Suprapubic skin (tissue), 4 donors: ENCODE results near the gene DCAF15. TPM values are rescaled to one million over a fixed set of nuclear protein-coding genes. Genes with fewer than 3 reads are reported as not detected.

Experiments
- DNase-seq, 2 donors: peaks; one replicate each; pipeline ENCODE4 v3.0.0-alpha.2; 2019; ENCODE audit warnings: low spot score in 2 of 2
- H3K27ac ChIP-seq: fragments of 200-600 bp; sonication (generic); one replicate; pipeline ENCODE4 v1.5.1; 2019
- H3K27me3 ChIP-seq: fragments of 200-600 bp; sonication (generic); one replicate; pipeline ENCODE4 v1.5.1; 2019
- H3K36me3 ChIP-seq: fragments of 200-600 bp; sonication (generic); one replicate; pipeline ENCODE4 v1.5.1; 2019
- H3K4me1 ChIP-seq: fragments of 200-600 bp; sonication (generic); one replicate; pipeline ENCODE4 v1.5.1; 2019
- H3K4me3 ChIP-seq: fragments of 200-600 bp; sonication (generic); one replicate; pipeline ENCODE4 v1.5.1; 2019; ENCODE audit warnings: mild to moderate bottlenecking
- H3K9me3 ChIP-seq: fragments of 200-600 bp; sonication (generic); one replicate; pipeline ENCODE4 v1.5.1; 2019
- EP300 ChIP-seq: sonication (generic); formaldehyde crosslinking; IDR thresholded peaks from one replicate; pipeline ENCODE4 v1.6.1; 2017; ENCODE audit warnings: antibody characterized with exemption
- POLR2A ChIP-seq, 2 donors: fragments of 450-650 bp; IDR thresholded peaks; one replicate each; pipeline ENCODE4 v1.6.1; 2017; ENCODE audit warnings: antibody characterized with exemption in 2 of 2, mild to moderate bottlenecking in 2 of 2, moderate library complexity in 2 of 2
- POLR2AphosphoS5 ChIP-seq, 3 donors: sonication (generic); formaldehyde crosslinking; IDR thresholded peaks; one replicate each; pipeline ENCODE4 v1.6.1; 2017; ENCODE audit warnings: antibody characterized with exemption in 3 of 3
- WGBS: methylation state at CpG from one replicate; pipeline ENCODE4 v1.1.5; 2018; 5-methylcytosine and 5-hydroxymethylcytosine counted together
- total RNA-seq, 4 donors: library from RNA; depleted of rRNA; stranded (reverse); fragments of >200 nt; gene quantifications; one replicate each; pipeline ENCODE4 v1.1.0, GENCODE V29; 2016
- TF ChIP-seq, protein P1 (sequence below), 2 donors: fragments of 200-600 bp in 1 of 2; fragments of 450-650 bp in 1 of 2; sonication (generic) in 1 of 2; IDR thresholded peaks; one replicate each; pipeline ENCODE4 v1.5.1; 2016 to 2019; ENCODE audit warnings: antibody characterized with exemption in 2 of 2, mild to moderate bottlenecking in 1 of 2, moderate library complexity in 1 of 2

The DCAF15 gene, protein sequence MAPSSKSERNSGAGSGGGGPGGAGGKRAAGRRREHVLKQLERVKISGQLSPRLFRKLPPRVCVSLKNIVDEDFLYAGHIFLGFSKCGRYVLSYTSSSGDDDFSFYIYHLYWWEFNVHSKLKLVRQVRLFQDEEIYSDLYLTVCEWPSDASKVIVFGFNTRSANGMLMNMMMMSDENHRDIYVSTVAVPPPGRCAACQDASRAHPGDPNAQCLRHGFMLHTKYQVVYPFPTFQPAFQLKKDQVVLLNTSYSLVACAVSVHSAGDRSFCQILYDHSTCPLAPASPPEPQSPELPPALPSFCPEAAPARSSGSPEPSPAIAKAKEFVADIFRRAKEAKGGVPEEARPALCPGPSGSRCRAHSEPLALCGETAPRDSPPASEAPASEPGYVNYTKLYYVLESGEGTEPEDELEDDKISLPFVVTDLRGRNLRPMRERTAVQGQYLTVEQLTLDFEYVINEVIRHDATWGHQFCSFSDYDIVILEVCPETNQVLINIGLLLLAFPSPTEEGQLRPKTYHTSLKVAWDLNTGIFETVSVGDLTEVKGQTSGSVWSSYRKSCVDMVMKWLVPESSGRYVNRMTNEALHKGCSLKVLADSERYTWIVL
- 10 to 100 TPM; 38.3 to 52.3 (median 46.2) TPM for total RNA-seq

DNA sequence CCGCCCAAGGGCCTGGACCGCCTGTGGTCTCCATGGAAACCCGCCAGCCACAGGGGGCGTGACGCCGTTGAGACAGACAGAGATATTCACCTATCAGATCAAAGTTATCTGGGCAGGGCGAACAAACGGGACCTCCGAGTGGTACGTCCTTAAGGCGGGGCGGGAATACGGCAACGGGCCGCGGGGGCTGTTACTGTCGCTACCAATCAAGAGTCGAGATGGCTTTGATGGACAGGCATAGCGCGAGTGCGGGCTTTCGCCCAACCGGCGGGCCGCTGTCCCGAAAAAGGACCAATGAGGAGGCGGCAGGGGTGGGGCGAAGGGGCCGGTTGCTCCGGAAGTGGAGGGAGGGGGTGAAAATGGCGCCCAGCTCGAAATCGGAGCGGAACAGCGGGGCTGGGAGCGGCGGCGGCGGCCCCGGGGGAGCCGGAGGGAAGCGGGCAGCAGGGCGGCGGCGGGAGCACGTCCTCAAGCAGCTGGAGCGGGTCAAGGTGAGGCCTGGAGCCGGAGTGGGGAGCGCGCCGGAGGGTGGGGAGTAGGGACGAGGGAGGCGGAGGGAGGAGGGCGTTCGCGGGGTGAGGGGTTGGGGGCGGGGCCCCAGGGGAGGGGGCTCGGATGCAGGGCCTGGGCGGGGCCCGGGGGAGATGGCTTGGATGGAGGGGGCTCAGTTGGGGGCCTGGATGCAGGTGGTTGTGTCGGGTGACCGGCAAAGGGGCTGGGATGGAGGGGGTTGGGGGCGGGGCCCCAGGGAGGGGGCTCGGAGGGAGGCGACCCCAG lies at the start of gene DCAF15:
Gene DCAF15 (plus strand): TSS at position 356 of the 777 bp plus-strand sequence. CDS start 4 bp downstream, at position 360.
- no peak for TF ChIP-seq EP300
- TF ChIP-seq POLR2AphosphoS5 (IDR thresholded peaks at IDR 0.05), result peak in 1 of 3 donors; percentile 75
- Histone ChIP-seq H3K27ac (peak within 1 kb of the TSS; percentile 90), H3K4me1 (peaks cover 27% of the 10 kb centered on the region), H3K27me3 (no peaks in the 10 kb centered on the region), H3K36me3 (peaks cover 26% of the 10 kb centered on the region), H3K4me3 (peak within 1 kb of the TSS; percentile 83), H3K9me3 (no peaks in the 10 kb centered on the region)
- DNase-seq, result peak; percentile 99 to 100
- whole genome bisulfite sequencing, result under 1% methylated on average over 22 of the region's 65 CpGs

DNA sequence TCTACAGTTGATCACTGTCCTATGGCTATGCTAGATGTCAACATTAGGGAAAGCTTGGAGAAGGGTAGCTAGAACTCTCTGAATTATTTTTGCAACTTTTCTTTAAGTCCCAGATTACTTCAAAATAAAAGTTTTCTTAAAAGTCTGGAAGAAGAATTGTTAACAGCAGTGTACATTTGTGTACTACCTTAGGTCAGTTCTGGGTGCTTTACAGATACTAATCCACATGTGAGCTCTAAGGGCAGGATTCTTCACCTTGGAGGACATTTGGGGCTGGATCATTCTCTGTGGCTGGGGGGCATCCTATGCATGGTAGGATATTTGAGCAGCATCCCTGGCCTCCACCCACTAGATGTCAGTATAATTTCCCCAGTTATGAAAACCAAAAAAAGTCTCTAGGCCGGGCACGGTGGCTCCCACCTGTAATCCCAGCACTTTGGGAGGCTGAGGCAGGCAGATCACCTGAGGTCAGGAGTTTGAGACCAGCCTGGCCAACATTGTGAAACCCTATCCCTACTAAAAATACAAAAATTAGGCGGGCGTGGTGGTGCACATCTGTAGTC lies 49.2 kb upstream of the DCAF15 start:
- no peaks in the 10 kb centered on the region for H3K27me3 ChIP-seq
- no peaks in the 10 kb centered on the region for H3K36me3 ChIP-seq
- no peak for TF ChIP-seq POLR2A (IDR thresholded peaks at IDR 0.05)
- TF ChIP-seq, protein P1, sequence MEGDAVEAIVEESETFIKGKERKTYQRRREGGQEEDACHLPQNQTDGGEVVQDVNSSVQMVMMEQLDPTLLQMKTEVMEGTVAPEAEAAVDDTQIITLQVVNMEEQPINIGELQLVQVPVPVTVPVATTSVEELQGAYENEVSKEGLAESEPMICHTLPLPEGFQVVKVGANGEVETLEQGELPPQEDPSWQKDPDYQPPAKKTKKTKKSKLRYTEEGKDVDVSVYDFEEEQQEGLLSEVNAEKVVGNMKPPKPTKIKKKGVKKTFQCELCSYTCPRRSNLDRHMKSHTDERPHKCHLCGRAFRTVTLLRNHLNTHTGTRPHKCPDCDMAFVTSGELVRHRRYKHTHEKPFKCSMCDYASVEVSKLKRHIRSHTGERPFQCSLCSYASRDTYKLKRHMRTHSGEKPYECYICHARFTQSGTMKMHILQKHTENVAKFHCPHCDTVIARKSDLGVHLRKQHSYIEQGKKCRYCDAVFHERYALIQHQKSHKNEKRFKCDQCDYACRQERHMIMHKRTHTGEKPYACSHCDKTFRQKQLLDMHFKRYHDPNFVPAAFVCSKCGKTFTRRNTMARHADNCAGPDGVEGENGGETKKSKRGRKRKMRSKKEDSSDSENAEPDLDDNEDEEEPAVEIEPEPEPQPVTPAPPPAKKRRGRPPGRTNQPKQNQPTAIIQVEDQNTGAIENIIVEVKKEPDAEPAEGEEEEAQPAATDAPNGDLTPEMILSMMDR (IDR thresholded peaks at IDR 0.05), result peak in 1 of 2 donors; percentile 15
- WGBS, result 90% methylated on average over 4 of the region's 4 CpGs
- H3K4me3 ChIP-seq, result no peak overlapping the region
- no peak overlapping the region for H3K27ac ChIP-seq
- DNase-seq, result no peak
- H3K9me3 ChIP-seq, result no peaks in the 10 kb centered on the region
- peaks cover 17% of the 10 kb centered on the region for H3K4me1 ChIP-seq

DNA sequence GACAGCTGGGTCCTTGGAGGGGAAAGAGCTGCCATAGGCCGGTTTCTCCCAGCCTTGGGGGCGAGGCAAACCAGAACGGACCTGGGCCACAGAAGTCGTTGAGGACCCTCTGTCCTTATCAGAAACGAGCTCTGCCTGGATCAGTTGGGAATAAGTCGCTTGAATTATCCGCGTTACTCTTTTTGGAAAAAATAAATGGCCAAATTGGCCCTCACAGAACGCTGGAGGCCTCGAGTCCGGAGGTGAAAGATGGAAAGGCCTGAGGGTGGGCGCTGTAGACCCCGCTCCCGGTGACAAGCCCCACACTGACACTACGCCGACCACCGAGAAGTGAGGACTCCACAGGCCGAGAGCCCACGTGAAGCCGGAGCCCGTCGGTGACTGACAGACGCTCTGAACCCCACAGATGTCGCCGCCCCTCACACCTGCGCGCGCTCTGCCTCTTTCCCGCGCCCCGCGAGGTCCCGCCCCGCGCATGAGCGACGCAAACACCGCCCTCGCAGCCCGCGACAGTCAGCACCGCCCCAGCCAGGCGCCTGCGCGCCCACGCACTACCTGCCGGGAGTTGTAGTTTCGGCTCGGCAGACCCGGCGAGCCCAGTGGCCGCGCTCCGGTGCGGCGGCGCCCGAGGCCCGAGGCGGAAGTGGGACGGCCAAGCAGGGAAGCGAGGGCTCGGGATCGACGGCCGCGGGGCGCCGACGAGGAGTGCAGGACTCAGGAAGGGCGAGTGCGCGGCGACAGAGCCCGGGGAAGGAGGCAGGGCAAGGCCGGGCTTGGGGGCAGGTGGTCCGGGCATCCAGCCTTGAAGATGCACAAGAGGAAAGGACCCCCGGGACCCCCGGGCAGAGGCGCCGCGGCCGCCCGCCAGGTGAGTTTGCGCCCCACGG lies 46.4 kb upstream of the DCAF15 start, which contains the start of the genes BRME1 and CC2D1A:
Gene BRME1 (minus strand): TSS at position 484 of the 887 bp plus-strand sequence. CDS start 1,225 bp downstream, outside the sequence.
Gene CC2D1A (plus strand): TSS at position 568 of the 887 bp plus-strand sequence. CDS start 241 bp downstream, at position 809.
- Histone ChIP-seq H3K36me3 (peaks cover 4% of the 10 kb centered on the region), H3K4me1 (peaks cover 17% of the 10 kb centered on the region), H3K27me3 (no peaks in the 10 kb centered on the region), H3K4me3 (peak within 1 kb of the TSS; percentile 92), H3K27ac (peak within 1 kb of the TSS; percentile 83), H3K9me3 (no peaks in the 10 kb centered on the region)
- 45% methylated on average over 12 of the region's 86 CpGs for WGBS
- no peak for TF ChIP-seq POLR2A (IDR thresholded peaks at IDR 0.05)
- peak in 1 of 3 donors; percentile 57 for TF ChIP-seq POLR2AphosphoS5 (IDR thresholded peaks at IDR 0.05)
- DNase-seq, result peak; percentile 93 to 94

DNA sequence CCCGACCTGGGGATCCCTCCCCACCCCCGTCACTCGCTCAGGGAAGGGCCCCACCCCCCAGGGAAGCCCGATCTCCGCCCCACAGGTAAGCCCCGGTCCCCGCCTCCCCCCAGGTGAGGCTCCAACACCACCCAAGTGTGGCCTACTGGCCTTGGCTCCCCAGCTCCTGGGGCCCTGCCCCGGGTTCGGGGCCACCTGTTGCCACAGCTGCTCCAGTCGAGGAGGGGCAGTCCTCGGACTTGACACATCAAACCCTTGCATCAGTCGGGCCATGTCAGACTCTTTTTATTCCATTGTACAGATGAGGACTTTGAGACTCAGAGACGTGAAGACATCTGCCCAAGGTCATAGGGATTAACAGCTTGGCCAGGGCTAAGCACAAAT lies 45.8 kb upstream of the DCAF15 start:
- H3K9me3 ChIP-seq, result no peaks in the 10 kb centered on the region
- H3K36me3 ChIP-seq, result peaks cover 4% of the 10 kb centered on the region
- no peaks in the 10 kb centered on the region for H3K27me3 ChIP-seq
- H3K4me3 ChIP-seq, result peak overlapping the region; percentile 92
- peak overlapping the region; percentile 83 for H3K27ac ChIP-seq
- no peak for TF ChIP-seq POLR2A (IDR thresholded peaks at IDR 0.05)
- TF ChIP-seq, protein P1 (IDR thresholded peaks at IDR 0.05), result no peak
- no peak for TF ChIP-seq EP300
- TF ChIP-seq POLR2AphosphoS5 (IDR thresholded peaks at IDR 0.05), result no peak
- WGBS, result no CpG with 5 or more reads among the region's 13 CpGs
- no peak for DNase-seq
- H3K4me1 ChIP-seq, result peaks cover 17% of the 10 kb centered on the region

DNA sequence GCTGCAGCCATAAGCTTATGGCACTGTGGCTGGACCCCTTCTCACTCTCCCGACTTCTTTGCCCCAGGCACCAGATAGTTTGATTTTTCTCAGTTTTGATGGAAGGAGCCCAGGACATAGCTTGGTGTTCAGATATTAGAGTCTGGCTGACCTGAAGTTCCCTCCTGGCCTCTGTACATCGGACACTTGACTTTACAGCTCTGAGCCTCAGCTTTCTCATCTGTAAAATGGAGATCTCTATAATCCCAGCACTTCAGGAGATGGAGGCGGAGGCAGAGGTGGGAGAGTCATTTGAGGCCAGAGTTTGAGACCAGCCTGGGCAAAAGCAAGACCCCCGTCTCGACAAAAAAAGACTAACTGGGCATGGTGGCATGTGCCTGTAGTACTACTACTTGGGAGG lies 45.4 kb upstream of the DCAF15 start:
- H3K9me3 ChIP-seq, result no peaks in the 10 kb centered on the region
- 76% methylated on average over 5 of the region's 5 CpGs for WGBS
- H3K4me1 ChIP-seq, result peaks cover 17% of the 10 kb centered on the region
- DNase-seq, result no peak
- no peak overlapping the region for H3K27ac ChIP-seq
- H3K27me3 ChIP-seq, result no peaks in the 10 kb centered on the region
- no peak for TF ChIP-seq POLR2A (IDR thresholded peaks at IDR 0.05)
- TF ChIP-seq, protein P1 (IDR thresholded peaks at IDR 0.05), result no peak
- TF ChIP-seq EP300, result no peak
- TF ChIP-seq POLR2AphosphoS5 (IDR thresholded peaks at IDR 0.05), result no peak
- peak overlapping the region; percentile 92 for H3K4me3 ChIP-seq
- peaks cover 8% of the 10 kb centered on the region for H3K36me3 ChIP-seq
